Ishikawa (cell line): ENCODE measurements around the gene LRFN4.

Experiments
- CEBPB ChIP-seq: IDR thresholded peaks from 2 replicates; pipeline ENCODE4 v1.6.1; 2012
- CREB1 ChIP-seq: IDR thresholded peaks from 2 replicates; pipeline ENCODE4 v1.6.1; 2012; ENCODE audit warnings: low read depth
- EGR1 ChIP-seq: IDR thresholded peaks from 2 replicates; pipeline ENCODE4 v1.6.1; 2012
- EP300 ChIP-seq: IDR thresholded peaks from 2 replicates; pipeline ENCODE4 v1.6.1; 2012; ENCODE audit warnings: borderline replicate concordance
- FOXM1 ChIP-seq: IDR thresholded peaks from 2 replicates; pipeline ENCODE4 v1.6.1; 2012; ENCODE audit warnings: low read depth, borderline replicate concordance
- MAX ChIP-seq: IDR thresholded peaks from 2 replicates; pipeline ENCODE4 v1.6.1; 2012
- NFIC ChIP-seq: IDR thresholded peaks from 2 replicates; pipeline ENCODE4 v1.6.1; 2012
- RAD21 ChIP-seq: IDR thresholded peaks from 2 replicates; pipeline ENCODE4 v1.6.1; 2012; ENCODE audit warnings: low read depth
- REST ChIP-seq: IDR thresholded peaks from 2 replicates; pipeline ENCODE4 v1.6.1; 2012; ENCODE audit warnings: low read depth, mild to moderate bottlenecking
- TAF1 ChIP-seq: IDR thresholded peaks from 2 replicates; pipeline ENCODE4 v1.6.1; 2012; ENCODE audit warnings: low read depth, mild to moderate bottlenecking
- TCF12 ChIP-seq: IDR thresholded peaks from 2 replicates; pipeline ENCODE4 v1.6.1; 2012; ENCODE audit warnings: low read depth
- TEAD4 ChIP-seq: IDR thresholded peaks from 2 replicates; pipeline ENCODE4 v1.6.1; 2012
- YY1 ChIP-seq: IDR thresholded peaks from 2 replicates; pipeline ENCODE4 v1.6.1; 2012; ENCODE audit warnings: low read depth
- ZBTB7A ChIP-seq: IDR thresholded peaks from 2 replicates; pipeline ENCODE4 v1.6.1; 2012; ENCODE audit warnings: low read depth
- TF ChIP-seq, protein P1 (sequence below): IDR thresholded peaks from 2 replicates; pipeline ENCODE4 v1.6.1; 2012

LRFN4 gene

GRCh38 chr11:66862559-66863037, 5.7 kb downstream of the LRFN4 start:
- no peak for TF ChIP-seq CREB1
- no peak for TF ChIP-seq TEAD4
- TF ChIP-seq EP300, result no peak
- TF ChIP-seq RAD21, result no peak
- TF ChIP-seq FOXM1, result no peak
- TF ChIP-seq TAF1, result no peak
- TF ChIP-seq NFIC, result no peak
- TF ChIP-seq YY1, result no peak
- TF ChIP-seq, protein P1, sequence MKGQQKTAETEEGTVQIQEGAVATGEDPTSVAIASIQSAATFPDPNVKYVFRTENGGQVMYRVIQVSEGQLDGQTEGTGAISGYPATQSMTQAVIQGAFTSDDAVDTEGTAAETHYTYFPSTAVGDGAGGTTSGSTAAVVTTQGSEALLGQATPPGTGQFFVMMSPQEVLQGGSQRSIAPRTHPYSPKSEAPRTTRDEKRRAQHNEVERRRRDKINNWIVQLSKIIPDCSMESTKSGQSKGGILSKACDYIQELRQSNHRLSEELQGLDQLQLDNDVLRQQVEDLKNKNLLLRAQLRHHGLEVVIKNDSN, result no peak
- no peak for TF ChIP-seq ZBTB7A

DNA sequence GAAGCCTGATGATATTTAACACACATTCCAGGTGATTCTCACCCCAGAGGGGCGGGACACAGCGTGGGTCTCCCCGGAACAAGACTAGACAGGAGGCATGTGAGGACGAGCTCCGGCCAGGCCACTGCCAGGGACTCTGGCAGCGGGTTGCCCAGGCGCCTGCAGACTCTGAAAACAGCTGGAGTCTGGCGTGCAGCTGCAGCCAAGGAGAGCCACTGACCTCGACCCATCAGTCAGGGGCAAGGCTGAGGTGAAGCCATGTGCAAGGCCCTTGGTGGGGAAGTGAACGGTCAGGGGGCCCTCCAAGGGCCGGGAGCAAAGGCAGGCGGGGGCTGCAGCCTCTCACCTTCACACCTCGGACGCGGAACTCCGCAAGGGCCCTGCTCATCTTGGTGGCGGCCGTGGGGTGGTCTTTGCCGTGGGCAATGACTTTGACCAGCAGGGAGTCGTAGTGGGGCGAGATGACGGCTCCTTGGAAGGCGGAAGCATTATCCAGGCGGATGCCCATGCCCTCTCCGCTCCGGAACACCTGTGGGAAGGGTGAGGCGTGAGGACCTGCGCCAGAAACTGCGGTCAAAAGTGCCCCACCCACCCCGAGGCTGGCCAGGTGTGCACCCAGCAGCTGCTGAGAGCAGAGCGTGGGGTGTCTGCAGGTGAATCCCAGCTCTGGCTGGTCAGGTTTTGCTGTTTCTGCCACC, 6.7 kb downstream of the LRFN4 start:
- TF ChIP-seq REST (no peak), EP300 (no peak), ZBTB7A (no peak), EGR1 (no peak), NFIC (no peak), RAD21 (no peak), TCF12 (no peak), TAF1 (no peak), YY1 (no peak), CREB1 (no peak), FOXM1 (no peak), TEAD4 (no peak)
- TF ChIP-seq, protein P1, result no peak

- TF ChIP-seq CREB1 (no peak), EGR1 (no peak), FOXM1 (no peak), CEBPB (no peak), RAD21 (no peak), TAF1 (no peak), TCF12 (no peak), ZBTB7A (no peak), NFIC (no peak), EP300 (no peak), MAX (no peak), YY1 (no peak), TEAD4 (no peak), REST (no peak)
- TF ChIP-seq, protein P1, result no peak
Measured at GRCh38 chr11:66864172-66864901, 7.5 kb downstream of the LRFN4 start.

- TF ChIP-seq ZBTB7A, result no peak
- no peak for TF ChIP-seq MAX
- TF ChIP-seq REST, result no peak
Measured at GRCh38 chr11:66864924-66865697, 8.2 kb downstream of the LRFN4 start.
